ENCODE results near the gene TRIB2. TPM values are rescaled to one million over a fixed set of nuclear protein-coding genes. Genes with fewer than 3 reads are reported as not detected.

TRIB2 gene
- total RNA-seq, 1 donor = 79.6 TPM

DNA sequence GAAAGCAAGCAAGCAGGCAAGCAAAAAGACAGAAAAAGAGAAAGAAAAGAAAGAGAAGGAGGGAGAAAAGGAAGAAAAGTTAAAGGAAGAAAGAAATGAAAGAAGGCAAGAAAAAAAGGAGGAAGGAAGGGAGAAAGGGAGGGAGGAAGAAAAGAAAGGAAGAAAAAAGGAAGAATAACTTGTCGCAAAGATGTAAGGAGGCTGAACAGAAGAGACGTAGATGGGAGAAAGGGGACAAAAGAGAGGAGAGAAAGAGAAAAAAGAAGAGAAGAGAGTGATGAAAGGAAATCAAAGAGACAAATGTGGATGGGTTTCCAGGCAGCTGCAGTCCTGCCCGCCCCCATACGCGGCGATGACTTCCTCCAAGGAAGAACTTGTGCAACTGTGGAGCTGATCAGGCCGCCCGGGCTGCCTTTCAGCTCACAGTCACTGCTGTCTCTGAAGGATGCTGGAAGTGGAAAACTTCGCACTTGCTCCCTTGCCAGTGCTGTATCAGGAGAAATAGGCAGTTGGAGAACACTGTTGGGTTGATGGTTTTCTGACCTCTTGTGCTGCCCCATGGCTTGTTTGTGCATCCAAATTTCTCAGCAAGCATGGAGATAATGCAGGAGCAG, 52.9 kb downstream of the TRIB2 start:
- H4K20me1 ChIP-seq (ENCODE audit: insufficient read depth, low read length) = no peaks in the 10 kb centered on the region
- no peaks in the 10 kb centered on the region for H3K36me3 ChIP-seq (ENCODE audit: insufficient read depth, low read length)
- H3K79me2 ChIP-seq (ENCODE audit: insufficient read depth, low read length) = no peaks in the 10 kb centered on the region
- no peaks in the 10 kb centered on the region for H3K27me3 ChIP-seq (ENCODE audit: insufficient read depth, low read length)
- no peak overlapping the region for H3K4me2 ChIP-seq (ENCODE audit: insufficient read depth, low read length)
- no peak overlapping the region for H2AFZ ChIP-seq (ENCODE audit: low read length)
- no peak for DNase-seq (ENCODE audit: insufficient read length, low spot score, missing footprints)
- H3K27ac ChIP-seq (ENCODE audit: low read depth, low read length) = no peak overlapping the region
- peaks cover 19% of the 10 kb centered on the region for H3K4me1 ChIP-seq (ENCODE audit: insufficient read depth, low read length)
- H3K4me3 ChIP-seq (ENCODE audit: insufficient read depth, low read length) = no peak overlapping the region
- no peaks in the 10 kb centered on the region for H3K9me3 ChIP-seq (ENCODE audit: low read depth, low read length)
- TF ChIP-seq CTCF (IDR thresholded peaks at IDR 0.05; ENCODE audit: extremely low read depth, low read depth, low read length) = no peak

DNA sequence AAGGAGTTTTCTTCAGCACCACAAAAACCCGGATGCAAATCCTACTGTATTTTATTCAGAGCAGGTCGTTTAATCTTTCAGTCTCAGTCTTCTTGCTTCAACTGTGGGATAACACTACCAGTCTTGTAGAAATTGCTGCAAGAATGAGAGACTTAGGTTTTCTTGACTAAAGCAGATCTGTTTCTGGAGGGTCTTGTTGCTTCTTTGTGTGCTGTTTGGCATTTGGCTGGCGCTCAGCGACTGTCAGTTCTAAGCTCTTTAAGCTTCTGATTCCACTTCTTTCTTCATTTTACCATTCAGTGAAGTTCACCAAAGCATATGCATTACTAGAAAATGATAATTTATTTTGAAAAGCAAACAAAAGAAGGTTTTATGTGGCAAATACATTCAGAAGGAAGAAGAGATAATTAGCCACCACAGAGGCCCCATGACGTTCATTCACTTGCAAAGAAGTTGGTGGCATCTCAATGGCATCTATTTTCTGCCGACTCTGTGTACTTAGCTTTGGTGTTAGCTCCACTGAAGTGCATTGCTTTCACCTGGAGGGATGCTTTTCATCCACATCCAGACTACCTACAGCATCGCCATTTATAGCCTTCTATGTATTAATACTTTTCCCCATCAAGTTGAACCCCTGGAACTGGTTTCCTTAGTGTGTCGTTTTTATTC, 53.7 kb downstream of the TRIB2 start:
- H3K9me3 ChIP-seq (ENCODE audit: low read depth, low read length) = no peaks in the 10 kb centered on the region
- H3K4me1 ChIP-seq (ENCODE audit: insufficient read depth, low read length) = peaks cover 10% of the 10 kb centered on the region
- no peak overlapping the region for H2AFZ ChIP-seq (ENCODE audit: low read length)
- H3K4me2 ChIP-seq (ENCODE audit: insufficient read depth, low read length) = no peak overlapping the region
- no peaks in the 10 kb centered on the region for H4K20me1 ChIP-seq (ENCODE audit: insufficient read depth, low read length)
- TF ChIP-seq CTCF (IDR thresholded peaks at IDR 0.05; ENCODE audit: extremely low read depth, low read depth, low read length) = no peak
- H3K36me3 ChIP-seq (ENCODE audit: insufficient read depth, low read length) = no peaks in the 10 kb centered on the region
- H3K27me3 ChIP-seq (ENCODE audit: insufficient read depth, low read length) = no peaks in the 10 kb centered on the region
- H3K79me2 ChIP-seq (ENCODE audit: insufficient read depth, low read length) = no peaks in the 10 kb centered on the region
- DNase-seq (ENCODE audit: insufficient read length, low spot score, missing footprints) = no peak
- H3K4me3 ChIP-seq (ENCODE audit: insufficient read depth, low read length) = no peak overlapping the region
- H3K27ac ChIP-seq (ENCODE audit: low read depth, low read length) = no peak overlapping the region

- DNase-seq (ENCODE audit: insufficient read length, low spot score, missing footprints) = no peak
- H3K36me3 ChIP-seq (ENCODE audit: insufficient read depth, low read length) = no peaks in the 10 kb centered on the region
Measured at GRCh38 chr2:12771154-12771553, 54.4 kb downstream of the TRIB2 start.

More at GRCh38 chr2:12771154-12771553, 54.4 kb downstream of the TRIB2 start:
- Histone ChIP-seq H3K4me1 (ENCODE audit: insufficient read depth, low read length) (peaks cover 3% of the 10 kb centered on the region), H3K27me3 (ENCODE audit: insufficient read depth, low read length) (no peaks in the 10 kb centered on the region), H3K79me2 (ENCODE audit: insufficient read depth, low read length) (no peaks in the 10 kb centered on the region), H2AFZ (ENCODE audit: low read length) (no peak overlapping the region), H3K9me3 (ENCODE audit: low read depth, low read length) (no peaks in the 10 kb centered on the region), H3K4me3 (ENCODE audit: insufficient read depth, low read length) (no peak overlapping the region), H4K20me1 (ENCODE audit: insufficient read depth, low read length) (no peaks in the 10 kb centered on the region), H3K4me2 (ENCODE audit: insufficient read depth, low read length) (no peak overlapping the region), H3K27ac (ENCODE audit: low read depth, low read length) (no peak overlapping the region)
- no peak for TF ChIP-seq CTCF (IDR thresholded peaks at IDR 0.05; ENCODE audit: extremely low read depth, low read depth, low read length)

Data from osteoblast (primary cell).